ENCODE measurements around the gene LRIG3.
A peak's percentile ranks its signal among the peaks of the same experiment; 100 is the strongest.
"Not testable (repeated sequence)": the region's sequence is repeated elsewhere in the genome, so short reads cannot be mapped to it uniquely, and the experiment has no call there.

The LRIG3 gene

GRCh38 chr12:58905422-58905821 is 14.9 kb downstream of the LRIG3 start:
- DNase-seq (ENCODE audit: low read depth): no peak
- no peak overlapping the region for H3K4me3 ChIP-seq (ENCODE audit: low read length)
- no peak for TF ChIP-seq CTCF (IDR thresholded peaks at IDR 0.05; ENCODE audit: insufficient read depth, low read depth, low read length, missing control alignments)

- H3K4me3 ChIP-seq (ENCODE audit: low read length); DNase-seq (ENCODE audit: low read depth): not testable (repeated sequence)
Measured at GRCh38 chr12:58902726-58903125, 17.6 kb downstream of the LRIG3 start.

DNA sequence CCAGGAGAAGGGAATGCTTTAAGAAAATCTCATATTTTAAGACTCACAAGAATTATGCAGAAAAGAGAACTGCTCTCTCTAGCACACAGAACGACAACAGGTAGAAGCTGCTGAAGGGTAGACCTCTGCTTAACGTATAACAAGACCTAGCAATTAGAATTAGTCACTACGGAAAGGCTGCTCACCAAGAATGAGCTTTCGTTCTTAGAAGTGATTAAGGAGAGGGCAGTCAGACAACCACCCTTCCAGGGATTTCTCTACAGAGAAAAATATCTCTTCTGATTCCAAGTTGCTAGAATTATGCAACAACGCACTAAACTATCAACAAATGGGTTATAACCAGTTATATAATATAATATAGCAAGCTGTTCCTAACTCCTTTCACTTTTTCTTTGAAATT is 18.6 kb downstream of the LRIG3 start:
- TF ChIP-seq CTCF (IDR thresholded peaks at IDR 0.05; ENCODE audit: insufficient read depth, low read depth, low read length, missing control alignments): no peak
- DNase-seq (ENCODE audit: low read depth): no peak
- no peak overlapping the region for H3K4me3 ChIP-seq (ENCODE audit: low read length)

DNA sequence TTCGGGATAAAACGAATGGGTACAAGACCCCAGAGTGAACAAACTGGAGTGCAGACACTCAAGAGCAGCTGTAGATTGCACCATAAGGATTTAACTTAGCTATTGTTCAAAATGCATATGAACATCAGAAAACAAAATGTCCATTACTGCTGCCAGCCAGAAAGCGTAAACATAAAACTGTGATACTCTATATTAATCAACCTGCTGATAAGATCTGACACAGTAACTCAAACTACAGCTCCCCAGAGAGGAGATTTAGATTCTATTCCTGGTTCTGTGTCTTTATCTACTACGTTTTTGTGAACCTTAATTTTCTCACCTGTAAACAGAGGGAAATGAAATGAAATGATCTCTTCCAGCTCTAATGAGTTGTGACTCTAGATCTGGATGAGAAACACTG is 22.3 kb downstream of the LRIG3 start:
- no peak for DNase-seq (ENCODE audit: low read depth)
- TF ChIP-seq CTCF (IDR thresholded peaks at IDR 0.05; ENCODE audit: insufficient read depth, low read depth, low read length, missing control alignments): no peak
- no peak overlapping the region for H3K4me3 ChIP-seq (ENCODE audit: low read length)

GRCh38 chr12:58896278-58896677 is 24.0 kb downstream of the LRIG3 start:
- DNase-seq (ENCODE audit: low read depth): peak; percentile 66
- no peak for TF ChIP-seq CTCF (IDR thresholded peaks at IDR 0.05; ENCODE audit: insufficient read depth, low read depth, low read length, missing control alignments)
- H3K4me3 ChIP-seq (ENCODE audit: low read length): no peak overlapping the region

DNA sequence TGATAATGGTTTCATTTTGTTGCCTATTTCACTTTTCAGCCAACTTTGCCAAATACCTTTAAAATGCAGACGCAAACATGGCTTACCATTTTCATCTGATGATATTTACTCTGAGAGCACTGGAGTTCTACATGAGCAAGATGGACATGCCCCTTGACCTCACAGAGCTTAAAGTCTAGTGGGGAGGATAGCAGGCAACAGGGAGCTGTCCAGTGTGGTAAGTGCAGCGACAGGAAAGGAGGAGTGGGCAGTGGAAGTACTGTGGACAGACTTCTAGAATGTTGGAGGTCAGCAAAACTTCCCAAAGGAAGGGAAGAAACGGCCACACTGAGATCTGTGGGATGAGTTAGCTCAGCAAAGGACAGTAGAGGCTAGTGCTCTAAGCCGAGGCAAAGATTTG is 25.3 kb downstream of the LRIG3 start:
- no peak for DNase-seq (ENCODE audit: low read depth)
- no peak overlapping the region for H3K4me3 ChIP-seq (ENCODE audit: low read length)
- no peak for TF ChIP-seq CTCF (IDR thresholded peaks at IDR 0.05; ENCODE audit: insufficient read depth, low read depth, low read length, missing control alignments)

GRCh38 chr12:58894040-58894439 is 26.3 kb downstream of the LRIG3 start:
- no peak for DNase-seq (ENCODE audit: low read depth)
- H3K4me3 ChIP-seq (ENCODE audit: low read length): no peak overlapping the region
- no peak for TF ChIP-seq CTCF (IDR thresholded peaks at IDR 0.05; ENCODE audit: insufficient read depth, low read depth, low read length, missing control alignments)

- DNase-seq (ENCODE audit: low read depth): no peak
- H3K4me3 ChIP-seq (ENCODE audit: low read length): no peak overlapping the region
- TF ChIP-seq CTCF (IDR thresholded peaks at IDR 0.05; ENCODE audit: insufficient read depth, low read depth, low read length, missing control alignments): no peak
Measured at GRCh38 chr12:58893495-58893894, 26.8 kb downstream of the LRIG3 start.

Measured in epithelial cell of esophagus (primary cell).